MM.1S (cell line): ENCODE results near the gene DLEC1.

Experiments
- DNase-seq: peaks from one replicate; pipeline ENCODE4 v3.0.0-alpha.2; 2015
- H2AFZ ChIP-seq: fragments of 300-600 bp; sonication (generic); 2 replicates; pipeline ENCODE4 v1.6.0; 2016; ENCODE audit warnings: antibody characterized with exemption, low read length
- H3F3A ChIP-seq: fragments of 300-600 bp; sonication (generic); 2 replicates; pipeline ENCODE4 v1.6.1; 2016; ENCODE audit warnings: mild to moderate bottlenecking, antibody characterized with exemption, low read length, moderate library complexity, mixed read lengths; ENCODE audit not compliant: insufficient read depth
- H3K27ac ChIP-seq: fragments of 300-600 bp; sonication (generic); 2 replicates; pipeline ENCODE4 v1.5.1; 2016; ENCODE audit warnings: mild to moderate bottlenecking, low read length
- H3K27me3 ChIP-seq: fragments of 300-600 bp; sonication (generic); replicated peaks from 2 replicates; pipeline ENCODE4 v1.6.0; 2016; ENCODE audit warnings: low read length; ENCODE audit not compliant: insufficient read depth
- H3K36me3 ChIP-seq: fragments of 300-600 bp; sonication (generic); replicated peaks from 2 replicates; pipeline ENCODE4 v1.6.1; 2016; ENCODE audit warnings: mild to moderate bottlenecking, low read length, mixed read lengths; ENCODE audit not compliant: insufficient read depth
- H3K4me1 ChIP-seq: fragments of 300-600 bp; sonication (generic); 2 replicates; pipeline ENCODE4 v1.6.1; 2016; ENCODE audit warnings: low read length, mixed read lengths
- H3K4me2 ChIP-seq: fragments of 300-600 bp; sonication (generic); 2 replicates; pipeline ENCODE4 v1.6.0; 2016; ENCODE audit warnings: low read depth, low read length
- H3K4me3 ChIP-seq: fragments of 300-600 bp; sonication (generic); 2 replicates; pipeline ENCODE4 v1.5.1; 2016; ENCODE audit warnings: low read length, mixed read lengths
- H3K79me2 ChIP-seq: fragments of 300-600 bp; sonication (generic); 2 replicates; pipeline ENCODE4 v1.6.1; 2016; ENCODE audit warnings: mixed run types, low read length, mixed read lengths
- H3K9ac ChIP-seq: fragments of 300-600 bp; sonication (generic); 2 replicates; pipeline ENCODE4 v1.6.1; 2016; ENCODE audit warnings: low read length, mixed read lengths
- H3K9me2 ChIP-seq: fragments of 300-600 bp; sonication (generic); replicated peaks from 2 replicates; pipeline ENCODE4 v1.6.1; 2016; ENCODE audit warnings: mild to moderate bottlenecking, low read length, mixed read lengths; ENCODE audit not compliant: insufficient read depth
- H3K9me3 ChIP-seq: fragments of 300-600 bp; sonication (generic); replicated peaks from 2 replicates; pipeline ENCODE4 v1.6.1; 2016; ENCODE audit warnings: mild to moderate bottlenecking, low read length, mixed read lengths; ENCODE audit not compliant: insufficient read depth
- H4K20me1 ChIP-seq: fragments of 300-600 bp; sonication (generic); 2 replicates; pipeline ENCODE4 v1.6.1; 2016; ENCODE audit warnings: mild to moderate bottlenecking, low read length, moderate library complexity, mixed read lengths; ENCODE audit not compliant: insufficient read depth
- CTCF ChIP-seq: fragments of 300-600 bp; sonication (generic); IDR thresholded peaks from 2 replicates; pipeline ENCODE4 v1.5.1; 2016; ENCODE audit warnings: antibody characterized with exemption, low read length, mixed read lengths
- EZH2 ChIP-seq: fragments of 300-600 bp; sonication (generic); optimal IDR thresholded peaks from 2 replicates; pipeline ENCODE3; 2017; ENCODE audit warnings: low read depth, mild to moderate bottlenecking, antibody characterized with exemption, low read length, mixed read lengths
- EZH2phosphoT487 ChIP-seq: fragments of 300-600 bp; sonication (generic); IDR thresholded peaks from 2 replicates; pipeline ENCODE4 v1.6.1; 2018; ENCODE audit warnings: antibody characterized with exemption, low read length

The DLEC1 gene

GRCh38 chr3:38140326-38141172 is 101.5 kb downstream of the DLEC1 start:
- Histone ChIP-seq H2AFZ (no peak overlapping the region), H3K36me3 (no peaks in the 10 kb centered on the region), H3K27me3 (no peaks in the 10 kb centered on the region), H3K27ac (no peak overlapping the region), H3F3A (no peaks in the 10 kb centered on the region), H3K4me1 (peaks cover 6% of the 10 kb centered on the region; the same call in 1 of the 2 replicates), H4K20me1 (no peaks in the 10 kb centered on the region), H3K79me2 (peaks cover 23% of the 10 kb centered on the region), H3K4me3 (no peak overlapping the region), H3K9me2 (no peaks in the 10 kb centered on the region), H3K4me2 (no peak overlapping the region), H3K9me3 (no peaks in the 10 kb centered on the region), H3K9ac (no peak overlapping the region)
- TF ChIP-seq EZH2phosphoT487 (no peak), CTCF (no peak), EZH2 (no peak)
- DNase-seq = no peak

GRCh38 chr3:38141173-38141951 is 102.4 kb downstream of the DLEC1 start:
- Histone ChIP-seq H3K9ac (no peak overlapping the region), H3K4me1 (peaks cover 6% of the 10 kb centered on the region; the same call in 1 of the 2 replicates), H4K20me1 (no peaks in the 10 kb centered on the region)

GRCh38 chr3:38141952-38142273 is 102.9 kb downstream of the DLEC1 start:
- no peaks in the 10 kb centered on the region for H3K9me2 ChIP-seq
- 0 out of 2 replicates have a peak, but pooled peaks cover 10% of the 10 kb centered on the region for H3K79me2 ChIP-seq
- H2AFZ ChIP-seq = no peak overlapping the region
- H3K4me1 ChIP-seq = peaks cover 6% of the 10 kb centered on the region; the same call in 1 of the 2 replicates
- H3K4me3 ChIP-seq = no peak overlapping the region
- H3K9ac ChIP-seq = no peak overlapping the region
- H3F3A ChIP-seq = no peaks in the 10 kb centered on the region
- no peak for DNase-seq
- no peaks in the 10 kb centered on the region for H3K9me3 ChIP-seq
- H3K36me3 ChIP-seq = no peaks in the 10 kb centered on the region
- no peaks in the 10 kb centered on the region for H3K27me3 ChIP-seq
- H3K27ac ChIP-seq = no peak overlapping the region
- H3K4me2 ChIP-seq = no peak overlapping the region
- H4K20me1 ChIP-seq = no peaks in the 10 kb centered on the region
- no peak for TF ChIP-seq EZH2phosphoT487
- no peak for TF ChIP-seq EZH2

More at GRCh38 chr3:38141173-38141951, 102.4 kb downstream of the DLEC1 start:
- Histone ChIP-seq H3K36me3 (no peaks in the 10 kb centered on the region), H2AFZ (no peak overlapping the region), H3F3A (no peaks in the 10 kb centered on the region), H3K79me2 (peaks cover 15% of the 10 kb centered on the region), H3K9me3 (no peaks in the 10 kb centered on the region), H3K4me2 (no peak overlapping the region), H3K27ac (no peak overlapping the region), H3K9me2 (no peaks in the 10 kb centered on the region), H3K27me3 (no peaks in the 10 kb centered on the region), H3K4me3 (no peak overlapping the region)
- DNase-seq = no peak
- TF ChIP-seq EZH2 (no peak), CTCF (no peak), EZH2phosphoT487 (no peak)
